Measurements from ENCODE around the gene NOA1. TPM values are rescaled to one million over a fixed set of nuclear protein-coding genes. Genes with fewer than 3 reads are reported as not detected.

The NOA1 gene
- total and polyA plus RNA-seq, 2 donors (not counting 3 experiments of a cell fraction or from before 2014, with no cell fraction given), result 13.9 to 17.1 TPM

GRCh38 chr4:56976837-56977320 is 527 bp downstream of the NOA1 start:
- dilution Hi-C loops (cut with MboI; ENCODE audit: extremely low pct_ligation_motif_present, low sequenced_read_pairs), result no loop called here
- Histone ChIP-seq H3K9me1 (replicated peaks; ENCODE audit: control insufficient read depth, extremely low read depth, insufficient read depth, low read length) (no peaks in the 10 kb centered on the region), H2AFZ (ENCODE audit: low read depth, low read length) (peak overlapping the region; percentile 90), H3K4me1 (ENCODE audit: control insufficient read depth, extremely low read depth, insufficient read depth, low read length) (peaks cover 24% of the 10 kb centered on the region), H3K4me3 (replicated peaks in 1 of 3; ENCODE audit: insufficient read depth in 1 of 3, low read depth in 1 of 3, low read length in 3 of 3) (peak overlapping the region; percentile 80 to 93 (median 84)), H3K9me3 (replicated peaks; ENCODE audit: control insufficient read depth, insufficient read depth, low read length) (no peaks in the 10 kb centered on the region), H3K36me3 (ENCODE audit: control insufficient read depth in 2 of 2, extremely low read depth in 1 of 2, insufficient read depth in 2 of 2, low read length in 2 of 2) (peaks cover 7 to 13% of the 10 kb centered on the region in 2 experiments), H4K20me1 (replicated peaks; ENCODE audit: control insufficient read depth, extremely low read depth, insufficient read depth, low read length) (no peaks in the 10 kb centered on the region), H3K27me3 (ENCODE audit: control insufficient read depth in 2 of 2, insufficient read depth in 2 of 2, low read length in 2 of 2) (no peaks in the 10 kb centered on the region), H3K27ac (ENCODE audit: insufficient read depth, low read depth, low read length) (peak overlapping the region; percentile 53), H3K4me2 (ENCODE audit: insufficient read depth, low read length) (peak overlapping the region; percentile 73), H3K79me2 (ENCODE audit: control insufficient read depth, insufficient read depth, low read length) (peaks cover 55% of the 10 kb centered on the region), H3K9ac (replicated peaks; ENCODE audit: extremely low read depth, insufficient read depth, low read length) (peak overlapping the region; percentile 84)
- TF ChIP-seq GATA2 (IDR thresholded peaks at IDR 0.05; ENCODE audit: insufficient read depth, insufficient read length, low read depth, low read length) (no peak), MYC (IDR thresholded peaks at IDR 0.05; ENCODE audit: low read depth, low read length) (no peak), FOS (IDR thresholded peaks at IDR 0.05; ENCODE audit: borderline replicate concordance, insufficient read depth, low read length) (no peak), EZH2 (IDR thresholded peaks at IDR 0.05; ENCODE audit: borderline replicate concordance, low read depth, low read length, severe bottlenecking) (no peak), POLR2AphosphoS5 (IDR thresholded peaks at IDR 0.05; ENCODE audit: insufficient read depth, low read depth, low read length) (no peak), JUN (IDR thresholded peaks at IDR 0.05; ENCODE audit: borderline replicate concordance, insufficient read depth, insufficient read length, low read depth) (no peak), POLR2A (IDR thresholded peaks at IDR 0.05; ENCODE audit: low read depth, low read length) (no peak), MAX (IDR thresholded peaks at IDR 0.05; ENCODE audit: insufficient read depth, insufficient read length) (no peak), CTCF (IDR thresholded peaks at IDR 0.05; ENCODE audit: extremely low read depth in 1 of 2, insufficient read depth in 1 of 2, low read depth in 1 of 2, low read length in 2 of 2) (no peak)
- ChIA-PET POLR2A (interaction anchor here (1.0 to 1.6 kb wide), 4 partner anchors 19 to 132 kb away, joined by 3 to 5 read pairs (median 4); no protein-coding TSS in a partner anchor), CTCF (interaction anchor here (1.0 to 2.2 kb wide), 5 partner anchors 16 to 186 kb away, joined by 3 to 17 read pairs (median 5); partner anchors contain the start of gene REST)
- intact Hi-C loops (cut with micrococcal nuclease), result loop anchor here (1.0 to 2.0 kb wide), 2 partner anchors 18 to 69 kb away; no protein-coding TSS in a partner anchor
- DNase-seq (ENCODE audit: low read depth, low spot score) (peak; percentile 38), FAIRE-seq (no peak)
- TSS peak; percentile 4 for BruUV-seq (replicated peaks)

All from endothelial cell of umbilical vein (primary cell).